Measurements from ENCODE around the gene PARD6G. TPM values are rescaled to one million over a fixed set of nuclear protein-coding genes. Genes with fewer than 3 reads are reported as not detected.

PARD6G gene
- total and polyA plus RNA-seq, 8 donors = 0.42 to 2.2 (median 1.2) TPM

GRCh38 chr18:80175451-80176204 lies 71.7 kb downstream of the PARD6G start:
- no peaks in the 10 kb centered on the region for H3K9me3 ChIP-seq
- no peak overlapping the region for H3K4me3 ChIP-seq
- ATAC-seq = no peak
- WGBS, 2 donors = 77 to 90% methylated on average over 18 of the region's 18 CpGs
- FAIRE-seq = no peak
- no peak overlapping the region for H3K27ac ChIP-seq
- TF ChIP-seq CTCF (IDR thresholded peaks at IDR 0.05) = no peak
- H3K4me1 ChIP-seq = no peaks in the 10 kb centered on the region
- no peak for DNase-seq
- intact Hi-C loops (cut with DNase I) = no loop called here
- no peaks in the 10 kb centered on the region for H3K36me3 ChIP-seq
- H3K27me3 ChIP-seq = no peaks in the 10 kb centered on the region

- intact Hi-C loops (cut with DNase I) = no loop called here
- Histone ChIP-seq H3K27ac (no peak overlapping the region), H3K27me3 (no peaks in the 10 kb centered on the region), H3K4me3 (no peak overlapping the region), H3K9me3 (no peaks in the 10 kb centered on the region), H3K36me3 (no peaks in the 10 kb centered on the region), H3K4me1 (no peaks in the 10 kb centered on the region)
- no peak for FAIRE-seq
- no peak for DNase-seq
- no peak for ATAC-seq
- WGBS, 2 donors = 84 to 91% methylated on average over 10 of the region's 10 CpGs
- no peak for TF ChIP-seq CTCF (IDR thresholded peaks at IDR 0.05)
Measured at GRCh38 chr18:80173060-80173459, 74.3 kb downstream of the PARD6G start.

- WGBS, 2 donors = 80 to 90% methylated on average over 4 of the region's 4 CpGs
- H3K9me3 ChIP-seq = no peaks in the 10 kb centered on the region
- no peak overlapping the region for H3K27ac ChIP-seq
- no peaks in the 10 kb centered on the region for H3K4me1 ChIP-seq
- FAIRE-seq (no peak), DNase-seq (no peak), ATAC-seq (no peak)
- intact Hi-C loops (cut with DNase I) = no loop called here
- H3K27me3 ChIP-seq = no peaks in the 10 kb centered on the region
- H3K4me3 ChIP-seq = no peak overlapping the region
- H3K36me3 ChIP-seq = no peaks in the 10 kb centered on the region
- no peak for TF ChIP-seq CTCF (IDR thresholded peaks at IDR 0.05)
Measured at GRCh38 chr18:80172056-80172455, 75.3 kb downstream of the PARD6G start.

GRCh38 chr18:80171054-80171872 lies 76.1 kb downstream of the PARD6G start:
- Histone ChIP-seq H3K4me1 (no peaks in the 10 kb centered on the region), H3K27me3 (no peaks in the 10 kb centered on the region), H3K4me3 (no peak overlapping the region), H3K9me3 (no peaks in the 10 kb centered on the region), H3K27ac (no peak overlapping the region), H3K36me3 (no peaks in the 10 kb centered on the region)
- 22 to 31% methylated on average over 23 of the region's 23 CpGs for WGBS, 2 donors
- intact Hi-C loops (cut with DNase I) = no loop called here
- ATAC-seq (peak; percentile 40 to 82 (median 76)), DNase-seq (peak in 5 of 6 donors; percentile 16 to 88 (median 35)), FAIRE-seq (no peak)
- TF ChIP-seq CTCF (IDR thresholded peaks at IDR 0.05) = peak; percentile 34 to 81 (median 68)

Data from pancreas (tissue), 10 donors.